Central memory CD8-positive, alpha-beta T cell (primary cell): ENCODE measurements around the gene ACVR1C.

Source experiments
- ATAC-seq: fragments of 150-1000 bp; cut with Tn5 transposase; replicated peaks from 2 replicates; pipeline ENCODE4 v1.10.0; 2022; ENCODE audit warnings: mild to moderate bottlenecking, moderate FRiP score, moderate number of reproducible peaks; ENCODE audit not compliant: poor library complexity, severe bottlenecking; ENCODE audit errors: extremely low read depth
- DNase-seq, 2 donors: peaks; one replicate each; pipeline ENCODE4 v3.0.0; 2021; ENCODE audit warnings: low spot score in 2 of 2
- H3K27ac Mint-ChIP-seq: one replicate; pipeline ENCODE4 v1.8.0; 2022; ENCODE audit warnings: low read depth, mild to moderate bottlenecking, moderate library complexity, mixed read lengths
- H3K27me3 Mint-ChIP-seq: one replicate; pipeline ENCODE4 v1.8.0; 2022; ENCODE audit warnings: mixed read lengths
- H3K36me3 Mint-ChIP-seq: one replicate; pipeline ENCODE4 v1.8.0; 2022; ENCODE audit warnings: mild to moderate bottlenecking, moderate library complexity, mixed read lengths; ENCODE audit not compliant: insufficient read depth
- H3K4me1 Mint-ChIP-seq: one replicate; pipeline ENCODE4 v1.8.0; 2022; ENCODE audit warnings: mixed read lengths
- H3K4me3 Mint-ChIP-seq: one replicate; pipeline ENCODE4 v1.8.0; 2022; ENCODE audit warnings: mild to moderate bottlenecking, moderate library complexity, mixed read lengths
- H3K9me3 Mint-ChIP-seq: one replicate; pipeline ENCODE4 v1.8.0; 2022; ENCODE audit warnings: mixed read lengths

ACVR1C gene

GRCh38 chr2:157509744-157510143 is 118.9 kb downstream of the ACVR1C start:
- no peak for ATAC-seq
- H3K4me3 Mint-ChIP-seq = no peak overlapping the region
- no peak for DNase-seq
- no peaks in the 10 kb centered on the region for H3K4me1 Mint-ChIP-seq
- no peak overlapping the region for H3K27ac Mint-ChIP-seq
- H3K9me3 Mint-ChIP-seq = no peaks in the 10 kb centered on the region
- H3K36me3 Mint-ChIP-seq = no peaks in the 10 kb centered on the region
- peaks cover 67% of the 10 kb centered on the region for H3K27me3 Mint-ChIP-seq

GRCh38 chr2:157508676-157509075 is 120.0 kb downstream of the ACVR1C start:
- no peak overlapping the region for H3K4me3 Mint-ChIP-seq
- H3K4me1 Mint-ChIP-seq = no peaks in the 10 kb centered on the region
- peaks cover 67% of the 10 kb centered on the region for H3K27me3 Mint-ChIP-seq
- ATAC-seq (no peak), DNase-seq (no peak)
- H3K9me3 Mint-ChIP-seq = no peaks in the 10 kb centered on the region
- H3K27ac Mint-ChIP-seq = no peak overlapping the region
- H3K36me3 Mint-ChIP-seq = no peaks in the 10 kb centered on the region

- no peaks in the 10 kb centered on the region for H3K36me3 Mint-ChIP-seq
- H3K4me3 Mint-ChIP-seq = no peak overlapping the region
- DNase-seq (no peak), ATAC-seq (no peak)
- H3K27ac Mint-ChIP-seq = no peak overlapping the region
- H3K27me3 Mint-ChIP-seq = peaks cover 55% of the 10 kb centered on the region
- no peaks in the 10 kb centered on the region for H3K9me3 Mint-ChIP-seq
- no peaks in the 10 kb centered on the region for H3K4me1 Mint-ChIP-seq
Measured at GRCh38 chr2:157506586-157506985, 122.1 kb downstream of the ACVR1C start.

- Mint-ChIP-seq H3K27me3 (peaks cover 39% of the 10 kb centered on the region), H3K36me3 (no peaks in the 10 kb centered on the region), H3K9me3 (no peaks in the 10 kb centered on the region), H3K27ac (no peak overlapping the region), H3K4me3 (no peak overlapping the region), H3K4me1 (no peaks in the 10 kb centered on the region)
- DNase-seq (no peak), ATAC-seq (no peak)
Measured at GRCh38 chr2:157504623-157505022, 124.0 kb downstream of the ACVR1C start.

GRCh38 chr2:157501026-157501425 is 127.6 kb downstream of the ACVR1C start:
- no peak overlapping the region for H3K4me3 Mint-ChIP-seq
- no peak overlapping the region for H3K27ac Mint-ChIP-seq
- peaks cover 8% of the 10 kb centered on the region for H3K27me3 Mint-ChIP-seq
- DNase-seq (no peak), ATAC-seq (peak; percentile 28)
- no peaks in the 10 kb centered on the region for H3K9me3 Mint-ChIP-seq
- no peaks in the 10 kb centered on the region for H3K4me1 Mint-ChIP-seq
- H3K36me3 Mint-ChIP-seq = no peaks in the 10 kb centered on the region

GRCh38 chr2:157500334-157500733 is 128.3 kb downstream of the ACVR1C start:
- H3K4me1 Mint-ChIP-seq = no peaks in the 10 kb centered on the region
- ATAC-seq (no peak), DNase-seq (no peak)
- peaks cover 1% of the 10 kb centered on the region for H3K27me3 Mint-ChIP-seq
- H3K4me3 Mint-ChIP-seq = no peak overlapping the region
- no peaks in the 10 kb centered on the region for H3K36me3 Mint-ChIP-seq
- H3K27ac Mint-ChIP-seq = no peak overlapping the region
- H3K9me3 Mint-ChIP-seq = no peaks in the 10 kb centered on the region

GRCh38 chr2:157498483-157498882 is 130.2 kb downstream of the ACVR1C start:
- no peaks in the 10 kb centered on the region for H3K9me3 Mint-ChIP-seq
- H3K27ac Mint-ChIP-seq = no peak overlapping the region
- H3K4me3 Mint-ChIP-seq = no peak overlapping the region
- H3K36me3 Mint-ChIP-seq = no peaks in the 10 kb centered on the region
- ATAC-seq (no peak), DNase-seq (no peak)
- no peaks in the 10 kb centered on the region for H3K4me1 Mint-ChIP-seq
- no peaks in the 10 kb centered on the region for H3K27me3 Mint-ChIP-seq

- DNase-seq (no peak), ATAC-seq (peak; percentile 68)
- no peaks in the 10 kb centered on the region for H3K9me3 Mint-ChIP-seq
- H3K27me3 Mint-ChIP-seq = no peaks in the 10 kb centered on the region
- H3K4me1 Mint-ChIP-seq = peaks cover 1% of the 10 kb centered on the region
- no peak overlapping the region for H3K27ac Mint-ChIP-seq
- no peaks in the 10 kb centered on the region for H3K36me3 Mint-ChIP-seq
- H3K4me3 Mint-ChIP-seq = no peak overlapping the region
Measured at GRCh38 chr2:157497638-157498314, 130.9 kb downstream of the ACVR1C start.

GRCh38 chr2:157492189-157492773 is 136.4 kb downstream of the ACVR1C start:
- Mint-ChIP-seq H3K4me3 (no peak overlapping the region), H3K9me3 (no peaks in the 10 kb centered on the region), H3K27me3 (no peaks in the 10 kb centered on the region), H3K36me3 (peaks cover 2% of the 10 kb centered on the region), H3K27ac (no peak overlapping the region), H3K4me1 (peaks cover 8% of the 10 kb centered on the region)
- ATAC-seq (peak; percentile 67), DNase-seq (peak; percentile 43 to 48)

- peaks cover 8% of the 10 kb centered on the region for H3K4me1 Mint-ChIP-seq
- H3K9me3 Mint-ChIP-seq = no peaks in the 10 kb centered on the region
- no peak for ATAC-seq
- H3K27me3 Mint-ChIP-seq = no peaks in the 10 kb centered on the region
- H3K4me3 Mint-ChIP-seq = no peak overlapping the region
- no peak for DNase-seq
- peaks cover 4% of the 10 kb centered on the region for H3K36me3 Mint-ChIP-seq
- no peak overlapping the region for H3K27ac Mint-ChIP-seq
Measured at GRCh38 chr2:157489983-157490382, 138.7 kb downstream of the ACVR1C start.

GRCh38 chr2:157488877-157489276 is 139.8 kb downstream of the ACVR1C start:
- Mint-ChIP-seq H3K36me3 (peaks cover 4% of the 10 kb centered on the region), H3K9me3 (no peaks in the 10 kb centered on the region), H3K27me3 (no peaks in the 10 kb centered on the region), H3K4me1 (peaks cover 8% of the 10 kb centered on the region), H3K4me3 (no peak overlapping the region), H3K27ac (no peak overlapping the region)
- no peak for ATAC-seq
- DNase-seq = no peak

GRCh38 chr2:157487747-157488146 is 140.9 kb downstream of the ACVR1C start:
- H3K4me1 Mint-ChIP-seq = peaks cover 7% of the 10 kb centered on the region
- H3K4me3 Mint-ChIP-seq = no peak overlapping the region
- ATAC-seq = no peak

GRCh38 chr2:157487271-157487610 is 141.4 kb downstream of the ACVR1C start:
- no peak for DNase-seq
- H3K4me3 Mint-ChIP-seq = no peak overlapping the region
- H3K4me1 Mint-ChIP-seq = peaks cover 2% of the 10 kb centered on the region

More at GRCh38 chr2:157487747-157488146, 140.9 kb downstream of the ACVR1C start:
- Mint-ChIP-seq H3K9me3 (no peaks in the 10 kb centered on the region), H3K27ac (no peak overlapping the region), H3K36me3 (peaks cover 4% of the 10 kb centered on the region), H3K27me3 (no peaks in the 10 kb centered on the region)
- DNase-seq = no peak

More at GRCh38 chr2:157487271-157487610, 141.4 kb downstream of the ACVR1C start:
- H3K9me3 Mint-ChIP-seq = no peaks in the 10 kb centered on the region
- no peak for ATAC-seq
- no peak overlapping the region for H3K27ac Mint-ChIP-seq
- H3K27me3 Mint-ChIP-seq = no peaks in the 10 kb centered on the region
- peaks cover 4% of the 10 kb centered on the region for H3K36me3 Mint-ChIP-seq
